HepG2 (cell line): Measurements from ENCODE around the gene ARPC1A. TPM values are rescaled to one million over a fixed set of nuclear protein-coding genes. Genes with fewer than 3 reads are reported as not detected.

ENCODE experiments used
- CCDC6 ChIP-seq: sonication (generic); formaldehyde crosslinking; IDR thresholded peaks from 2 replicates; pipeline ENCODE4 v1.8.1; 2022; ENCODE audit warnings: mild to moderate bottlenecking, missing genetic modification reagents, moderate library complexity
- TCF12 ChIP-seq, 2 experiments: fragments of 450-650 bp in 1 of 2; sonication (generic) in 1 of 2; formaldehyde crosslinking in 1 of 2; IDR thresholded peaks; 2 replicates each; pipeline versions ENCODE4 v1.6.1 to v1.8.0; 2017 to 2022; ENCODE audit warnings: antibody characterized with exemption in 1 of 2, mild to moderate bottlenecking in 1 of 2, missing genetic modification reagents in 1 of 2, moderate library complexity in 1 of 2
- ZKSCAN5 ChIP-seq: sonication (generic); formaldehyde crosslinking; IDR thresholded peaks from 2 replicates; pipeline ENCODE4 v1.5.1; 2020; ENCODE audit warnings: mild to moderate bottlenecking, missing genetic modification reagents
- ZNF558 ChIP-seq: sonication (generic); formaldehyde crosslinking; IDR thresholded peaks from 2 replicates; pipeline ENCODE4 v1.9.0; 2022; ENCODE audit warnings: mild to moderate bottlenecking, missing genetic modification reagents, borderline replicate concordance
- ZNF570 ChIP-seq: sonication (generic); formaldehyde crosslinking; IDR thresholded peaks from 2 replicates; pipeline ENCODE4 v1.4.0; 2020; ENCODE audit warnings: mild to moderate bottlenecking, missing genetic modification reagents, borderline replicate concordance
- ZNF652 ChIP-seq: IDR thresholded peaks from 2 replicates; pipeline ENCODE4 v1.6.1; 2016; ENCODE audit warnings: low read depth, borderline replicate concordance
- ZNF678 ChIP-seq: sonication (generic); formaldehyde crosslinking; IDR thresholded peaks from 2 replicates; pipeline ENCODE4 v1.4.0; 2020; ENCODE audit warnings: mild to moderate bottlenecking, missing genetic modification reagents
- ZNF839 ChIP-seq: sonication (generic); formaldehyde crosslinking; IDR thresholded peaks from 2 replicates; pipeline ENCODE4 v1.4.0; 2020; ENCODE audit warnings: missing genetic modification reagents, mild to moderate bottlenecking, borderline replicate concordance
- polyA plus RNA-seq, 8 experiments: library from polyadenylated mRNA; depleted of rRNA in 3 of 8; stranded (reverse) in 7 of 8; unstranded in 1 of 8; fragments of >200 nt; fragmentation: Illumina TruSeq in 4 of 8; extraction: Trizol in 4 of 8; gene quantifications; 2 replicates each; pipeline versions ENCODE4 v1.2.1 to v1.2.3, GENCODE V29; 2011 to 2016; ENCODE audit warnings: low read depth in 4 of 8, missing spikeins in 1 of 8, mixed read lengths in 1 of 8; ENCODE audit not compliant: insufficient read depth in 1 of 8
- total RNA-seq, 5 experiments: library from RNA; depleted of rRNA; stranded (reverse); fragments of >200 nt; fragmentation: Illumina TruSeq; extraction: Trizol; gene quantifications; 2 replicates each; pipeline ENCODE4 v1.2.3, GENCODE V29; 2016; ENCODE audit warnings: low read depth in 1 of 5
- TF ChIP-seq, protein P1 (sequence below): sonication (generic); formaldehyde crosslinking; IDR thresholded peaks from 2 replicates; pipeline ENCODE4 v1.9.0; 2021; ENCODE audit warnings: missing genetic modification reagents, mild to moderate bottlenecking, borderline replicate concordance
- TF ChIP-seq, protein P2 (sequence below): sonication (generic); formaldehyde crosslinking; IDR thresholded peaks from one replicate; pipeline ENCODE4 v1.5.1; 2020; ENCODE audit warnings: mild to moderate bottlenecking, missing genetic modification reagents; ENCODE audit errors: not compliant biosample characterization
- TF ChIP-seq, protein P3 (sequence below): IDR thresholded peaks from 2 replicates; pipeline ENCODE4 v1.6.1; 2016; ENCODE audit warnings: mild to moderate bottlenecking, missing biosample characterization, missing genetic modification reagents
- TF ChIP-seq, protein P4 (sequence below): sonication (generic); formaldehyde crosslinking; conservative IDR thresholded peaks from 2 replicates; pipeline ENCODE4 v1.8.0; 2022; ENCODE audit warnings: missing genetic modification reagents
- TF ChIP-seq, protein P5 (sequence below): sonication (generic); formaldehyde crosslinking; IDR thresholded peaks from 2 replicates; pipeline ENCODE4 v1.4.0; 2020; ENCODE audit warnings: low read depth, mild to moderate bottlenecking, missing genetic modification reagents

Gene ARPC1A
- total and polyA plus RNA-seq, 2 of the 13 experiments (the other 11 are each of a cell fraction or from before 2014, with no cell fraction given): 44.3 to 88.5 TPM

DNA sequence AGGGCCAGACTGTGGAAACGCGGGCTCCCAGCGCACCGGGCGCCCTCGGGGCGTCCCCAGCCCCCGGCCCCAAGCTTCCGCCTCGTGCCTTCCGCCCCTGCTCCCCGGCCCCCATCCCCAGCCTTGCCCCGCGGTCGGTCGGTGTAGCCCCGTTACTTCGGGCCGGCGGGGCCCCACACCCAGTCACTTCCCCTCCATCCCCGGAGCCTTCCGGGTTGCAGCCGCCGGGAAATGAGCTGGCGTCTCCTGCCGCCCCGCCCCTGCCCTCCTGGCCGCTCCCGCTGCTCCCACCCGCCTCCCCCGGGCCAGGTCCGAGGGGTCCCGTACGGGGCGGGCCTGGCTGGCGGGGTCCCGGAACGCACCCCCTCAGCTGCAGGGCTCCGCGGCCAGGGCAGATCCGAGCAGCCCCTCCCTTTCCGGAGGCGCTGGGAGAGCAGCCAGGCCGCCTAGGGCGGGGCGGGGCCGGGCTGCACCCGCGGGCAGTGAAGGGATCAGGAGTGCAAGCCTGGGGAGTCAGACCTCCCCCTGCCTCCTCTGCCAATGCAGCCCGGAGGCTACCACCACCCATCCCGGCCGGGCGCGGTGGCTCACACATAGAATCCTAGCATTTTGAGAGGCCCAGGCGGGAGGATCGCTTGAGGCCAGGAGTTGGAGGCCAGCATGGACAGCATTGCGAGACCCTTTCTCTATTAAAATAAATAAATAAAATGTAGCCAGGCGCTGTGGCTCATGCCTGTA lies 49.5 kb downstream of the ARPC1A start (continued):
- TF ChIP-seq, protein P1, sequence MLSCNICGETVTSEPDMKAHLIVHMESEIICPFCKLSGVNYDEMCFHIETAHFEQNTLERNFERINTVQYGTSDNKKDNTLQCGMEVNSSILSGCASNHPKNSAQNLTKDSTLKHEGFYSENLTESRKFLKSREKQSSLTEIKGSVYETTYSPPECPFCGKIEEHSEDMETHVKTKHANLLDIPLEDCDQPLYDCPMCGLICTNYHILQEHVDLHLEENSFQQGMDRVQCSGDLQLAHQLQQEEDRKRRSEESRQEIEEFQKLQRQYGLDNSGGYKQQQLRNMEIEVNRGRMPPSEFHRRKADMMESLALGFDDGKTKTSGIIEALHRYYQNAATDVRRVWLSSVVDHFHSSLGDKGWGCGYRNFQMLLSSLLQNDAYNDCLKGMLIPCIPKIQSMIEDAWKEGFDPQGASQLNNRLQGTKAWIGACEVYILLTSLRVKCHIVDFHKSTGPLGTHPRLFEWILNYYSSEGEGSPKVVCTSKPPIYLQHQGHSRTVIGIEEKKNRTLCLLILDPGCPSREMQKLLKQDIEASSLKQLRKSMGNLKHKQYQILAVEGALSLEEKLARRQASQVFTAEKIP: no peak
- TF ChIP-seq, protein P2, sequence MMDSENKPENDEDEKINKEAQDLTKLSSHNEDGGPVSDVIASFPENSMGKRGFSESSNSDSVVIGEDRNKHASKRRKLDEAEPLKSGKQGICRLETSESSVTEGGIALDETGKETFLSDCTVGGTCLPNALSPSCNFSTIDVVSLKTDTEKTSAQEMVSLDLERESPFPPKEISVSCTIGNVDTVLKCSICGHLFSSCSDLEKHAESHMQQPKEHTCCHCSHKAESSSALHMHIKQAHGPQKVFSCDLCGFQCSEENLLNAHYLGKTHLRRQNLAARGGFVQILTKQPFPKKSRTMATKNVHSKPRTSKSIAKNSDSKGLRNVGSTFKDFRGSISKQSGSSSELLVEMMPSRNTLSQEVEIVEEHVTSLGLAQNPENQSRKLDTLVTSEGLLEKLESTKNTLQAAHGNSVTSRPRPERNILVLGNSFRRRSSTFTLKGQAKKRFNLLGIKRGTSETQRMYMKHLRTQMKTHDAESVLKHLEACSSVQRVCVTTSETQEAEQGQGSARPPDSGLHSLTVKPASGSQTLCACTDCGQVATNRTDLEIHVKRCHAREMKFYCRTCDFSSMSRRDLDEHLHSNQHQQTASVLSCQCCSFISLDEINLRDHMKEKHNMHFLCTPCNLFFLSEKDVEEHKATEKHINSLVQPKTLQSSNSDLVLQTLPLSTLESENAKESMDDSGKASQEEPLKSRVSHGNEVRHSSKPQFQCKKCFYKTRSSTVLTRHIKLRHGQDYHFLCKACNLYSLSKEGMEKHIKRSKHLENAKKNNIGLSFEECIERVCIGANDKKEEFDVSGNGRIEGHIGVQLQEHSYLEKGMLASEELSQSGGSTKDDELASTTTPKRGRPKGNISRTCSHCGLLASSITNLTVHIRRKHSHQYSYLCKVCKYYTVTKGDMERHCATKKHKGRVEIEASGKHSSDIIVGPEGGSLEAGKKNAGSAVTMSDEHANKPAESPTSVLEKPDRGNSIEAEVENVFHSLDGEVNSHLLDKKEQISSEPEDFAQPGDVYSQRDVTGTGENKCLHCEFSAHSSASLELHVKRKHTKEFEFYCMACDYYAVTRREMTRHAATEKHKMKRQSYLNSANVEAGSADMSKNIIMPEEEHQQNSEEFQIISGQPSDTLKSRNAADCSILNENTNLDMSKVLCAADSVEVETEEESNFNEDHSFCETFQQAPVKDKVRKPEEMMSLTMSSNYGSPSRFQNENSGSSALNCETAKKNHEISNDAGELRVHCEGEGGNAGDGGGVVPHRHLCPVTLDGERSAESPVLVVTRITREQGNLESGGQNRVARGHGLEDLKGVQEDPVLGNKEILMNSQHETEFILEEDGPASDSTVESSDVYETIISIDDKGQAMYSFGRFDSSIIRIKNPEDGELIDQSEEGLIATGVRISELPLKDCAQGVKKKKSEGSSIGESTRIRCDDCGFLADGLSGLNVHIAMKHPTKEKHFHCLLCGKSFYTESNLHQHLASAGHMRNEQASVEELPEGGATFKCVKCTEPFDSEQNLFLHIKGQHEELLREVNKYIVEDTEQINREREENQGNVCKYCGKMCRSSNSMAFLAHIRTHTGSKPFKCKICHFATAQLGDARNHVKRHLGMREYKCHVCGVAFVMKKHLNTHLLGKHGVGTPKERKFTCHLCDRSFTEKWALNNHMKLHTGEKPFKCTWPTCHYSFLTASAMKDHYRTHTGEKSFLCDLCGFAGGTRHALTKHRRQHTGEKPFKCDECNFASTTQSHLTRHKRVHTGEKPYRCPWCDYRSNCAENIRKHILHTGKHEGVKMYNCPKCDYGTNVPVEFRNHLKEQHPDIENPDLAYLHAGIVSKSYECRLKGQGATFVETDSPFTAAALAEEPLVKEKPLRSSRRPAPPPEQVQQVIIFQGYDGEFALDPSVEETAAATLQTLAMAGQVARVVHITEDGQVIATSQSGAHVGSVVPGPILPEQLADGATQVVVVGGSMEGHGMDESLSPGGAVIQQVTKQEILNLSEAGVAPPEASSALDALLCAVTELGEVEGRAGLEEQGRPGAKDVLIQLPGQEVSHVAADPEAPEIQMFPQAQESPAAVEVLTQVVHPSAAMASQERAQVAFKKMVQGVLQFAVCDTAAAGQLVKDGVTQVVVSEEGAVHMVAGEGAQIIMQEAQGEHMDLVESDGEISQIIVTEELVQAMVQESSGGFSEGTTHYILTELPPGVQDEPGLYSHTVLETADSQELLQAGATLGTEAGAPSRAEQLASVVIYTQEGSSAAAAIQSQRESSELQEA (CRISPR knock-in tag): no peak
- TF ChIP-seq TCF12 (IDR thresholded peaks at IDR 0.05) (no peak), TCF12 (CRISPR knock-in tag; IDR thresholded peaks at IDR 0.05) (0 out of 2 replicates have a peak, but pooled peaks have one; percentile 41), ZNF558 (CRISPR knock-in tag) (peak; percentile 56; the same call in 1 of the 2 replicates), CCDC6 (CRISPR knock-in tag) (no peak), ZNF652 (no peak), ZKSCAN5 (CRISPR knock-in tag) (no peak), ZNF839 (CRISPR knock-in tag) (no peak), ZNF570 (CRISPR knock-in tag) (no peak), ZNF678 (no peak)
- TF ChIP-seq, protein P3, sequence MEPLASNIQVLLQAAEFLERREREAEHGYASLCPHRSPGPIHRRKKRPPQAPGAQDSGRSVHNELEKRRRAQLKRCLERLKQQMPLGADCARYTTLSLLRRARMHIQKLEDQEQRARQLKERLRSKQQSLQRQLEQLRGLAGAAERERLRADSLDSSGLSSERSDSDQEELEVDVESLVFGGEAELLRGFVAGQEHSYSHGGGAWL: no peak
- TF ChIP-seq, protein P4, sequence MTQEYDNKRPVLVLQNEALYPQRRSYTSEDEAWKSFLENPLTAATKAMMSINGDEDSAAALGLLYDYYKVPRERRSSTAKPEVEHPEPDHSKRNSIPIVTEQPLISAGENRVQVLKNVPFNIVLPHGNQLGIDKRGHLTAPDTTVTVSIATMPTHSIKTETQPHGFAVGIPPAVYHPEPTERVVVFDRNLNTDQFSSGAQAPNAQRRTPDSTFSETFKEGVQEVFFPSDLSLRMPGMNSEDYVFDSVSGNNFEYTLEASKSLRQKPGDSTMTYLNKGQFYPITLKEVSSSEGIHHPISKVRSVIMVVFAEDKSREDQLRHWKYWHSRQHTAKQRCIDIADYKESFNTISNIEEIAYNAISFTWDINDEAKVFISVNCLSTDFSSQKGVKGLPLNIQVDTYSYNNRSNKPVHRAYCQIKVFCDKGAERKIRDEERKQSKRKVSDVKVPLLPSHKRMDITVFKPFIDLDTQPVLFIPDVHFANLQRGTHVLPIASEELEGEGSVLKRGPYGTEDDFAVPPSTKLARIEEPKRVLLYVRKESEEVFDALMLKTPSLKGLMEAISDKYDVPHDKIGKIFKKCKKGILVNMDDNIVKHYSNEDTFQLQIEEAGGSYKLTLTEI (CRISPR knock-in tag): no peak
- TF ChIP-seq, protein P5, sequence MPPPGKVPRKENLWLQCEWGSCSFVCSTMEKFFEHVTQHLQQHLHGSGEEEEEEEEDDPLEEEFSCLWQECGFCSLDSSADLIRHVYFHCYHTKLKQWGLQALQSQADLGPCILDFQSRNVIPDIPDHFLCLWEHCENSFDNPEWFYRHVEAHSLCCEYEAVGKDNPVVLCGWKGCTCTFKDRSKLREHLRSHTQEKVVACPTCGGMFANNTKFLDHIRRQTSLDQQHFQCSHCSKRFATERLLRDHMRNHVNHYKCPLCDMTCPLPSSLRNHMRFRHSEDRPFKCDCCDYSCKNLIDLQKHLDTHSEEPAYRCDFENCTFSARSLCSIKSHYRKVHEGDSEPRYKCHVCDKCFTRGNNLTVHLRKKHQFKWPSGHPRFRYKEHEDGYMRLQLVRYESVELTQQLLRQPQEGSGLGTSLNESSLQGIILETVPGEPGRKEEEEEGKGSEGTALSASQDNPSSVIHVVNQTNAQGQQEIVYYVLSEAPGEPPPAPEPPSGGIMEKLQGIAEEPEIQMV (CRISPR knock-in tag): no peak
